Tibial nerve (tissue), 4 donors: ENCODE data around the gene QSOX1.

Source experiments
- CTCF ChIP-seq, 5 experiments: fragments of 200-600 bp in 3 of 5; fragments of 450-650 bp in 2 of 5; sonication (generic) in 3 of 5; IDR thresholded peaks; one replicate each; pipeline ENCODE4 v1.5.1; 2016 to 2019; ENCODE audit warnings: antibody characterized with exemption in 5 of 5, mild to moderate bottlenecking in 3 of 5, moderate library complexity in 2 of 5
- EP300 ChIP-seq, 2 donors: sonication (generic); formaldehyde crosslinking; IDR thresholded peaks; one replicate each; pipeline ENCODE4 v1.6.1; 2017; ENCODE audit warnings: antibody characterized with exemption in 2 of 2, mild to moderate bottlenecking in 1 of 2

GRCh38 chr1:180249725-180250498 is 95.2 kb downstream of the QSOX1 start:
- TF ChIP-seq EP300 (IDR thresholded peaks at IDR 0.05) (no peak), CTCF (IDR thresholded peaks at IDR 0.05) (no peak)
